HEK293T (cell line): ENCODE data around the gene RSPH3.

Source experiments
- ARNT ChIP-seq: fragments of 450-650 bp; IDR thresholded peaks from 2 replicates; pipeline ENCODE4 v1.6.1; 2017; ENCODE audit warnings: mild to moderate bottlenecking
- BHLHE40 ChIP-seq: fragments of 450-650 bp; IDR thresholded peaks from 2 replicates; pipeline ENCODE4 v1.6.1; 2016; ENCODE audit warnings: mild to moderate bottlenecking, moderate library complexity, borderline replicate concordance
- CTBP1 ChIP-seq: fragments of 450-650 bp; IDR thresholded peaks from 2 replicates; pipeline ENCODE4 v1.6.1; 2016; ENCODE audit warnings: borderline replicate concordance
- ELF4 ChIP-seq: fragments of 450-650 bp; IDR thresholded peaks from 2 replicates; pipeline ENCODE4 v1.6.1; 2017; ENCODE audit warnings: antibody characterized with exemption
- FOXA1 ChIP-seq: fragments of 450-650 bp; IDR thresholded peaks from 2 replicates; pipeline ENCODE4 v1.6.1; 2016; ENCODE audit warnings: mild to moderate bottlenecking
- FOXM1 ChIP-seq: fragments of 450-650 bp; IDR thresholded peaks from 2 replicates; pipeline ENCODE4 v1.6.1; 2017; ENCODE audit warnings: mild to moderate bottlenecking, borderline replicate concordance
- HDGF ChIP-seq: fragments of 450-650 bp; IDR thresholded peaks from 2 replicates; pipeline ENCODE4 v1.6.1; 2017; ENCODE audit warnings: antibody characterized with exemption, borderline replicate concordance
- L3MBTL2 ChIP-seq: fragments of 450-650 bp; conservative IDR thresholded peaks from 2 replicates; pipeline ENCODE4 v1.6.1; 2016; ENCODE audit warnings: mild to moderate bottlenecking
- LEF1 ChIP-seq: fragments of 450-650 bp; IDR thresholded peaks from 2 replicates; pipeline ENCODE4 v1.6.1; 2017; ENCODE audit warnings: mild to moderate bottlenecking, borderline replicate concordance
- NFRKB ChIP-seq: fragments of 450-650 bp; IDR thresholded peaks from 2 replicates; pipeline ENCODE4 v1.6.1; 2016; ENCODE audit warnings: mild to moderate bottlenecking, moderate library complexity
- SP1 ChIP-seq: fragments of 450-650 bp; IDR thresholded peaks from 2 replicates; pipeline ENCODE4 v1.6.1; 2017
- SUZ12 ChIP-seq: fragments of 450-650 bp; IDR thresholded peaks from 2 replicates; pipeline ENCODE4 v1.6.1; 2016; ENCODE audit warnings: mild to moderate bottlenecking
- ZNF384 ChIP-seq: fragments of 450-650 bp; IDR thresholded peaks from 2 replicates; pipeline ENCODE4 v1.6.1; 2016
- TF ChIP-seq, protein P1 (sequence below): fragments of 450-650 bp; IDR thresholded peaks from 2 replicates; pipeline ENCODE4 v1.6.1; 2016

GRCh38 chr6:158969148-158969547 is 30.9 kb downstream of the RSPH3 start:
- TF ChIP-seq, protein P1, sequence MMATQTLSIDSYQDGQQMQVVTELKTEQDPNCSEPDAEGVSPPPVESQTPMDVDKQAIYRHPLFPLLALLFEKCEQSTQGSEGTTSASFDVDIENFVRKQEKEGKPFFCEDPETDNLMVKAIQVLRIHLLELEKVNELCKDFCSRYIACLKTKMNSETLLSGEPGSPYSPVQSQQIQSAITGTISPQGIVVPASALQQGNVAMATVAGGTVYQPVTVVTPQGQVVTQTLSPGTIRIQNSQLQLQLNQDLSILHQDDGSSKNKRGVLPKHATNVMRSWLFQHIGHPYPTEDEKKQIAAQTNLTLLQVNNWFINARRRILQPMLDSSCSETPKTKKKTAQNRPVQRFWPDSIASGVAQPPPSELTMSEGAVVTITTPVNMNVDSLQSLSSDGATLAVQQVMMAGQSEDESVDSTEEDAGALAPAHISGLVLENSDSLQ: no peak
- TF ChIP-seq FOXA1 (no peak), BHLHE40 (no peak), SP1 (no peak), ARNT (no peak), FOXM1 (no peak), ZNF384 (no peak), CTBP1 (no peak), SUZ12 (no peak), HDGF (no peak), NFRKB (no peak), ELF4 (no peak), LEF1 (no peak), L3MBTL2 (no peak)
